Measurements from ENCODE around the gene LRBA.
A peak's percentile ranks its signal among the peaks of the same experiment; 100 is the strongest.

Gene LRBA

GRCh38 chr4:150816491-150816890 lies 198.6 kb downstream of the LRBA start:
- no peak for TF ChIP-seq CTCF (IDR thresholded peaks at IDR 0.05; ENCODE audit: control insufficient read depth, insufficient read depth, low read depth, low read length, missing control alignments)
- no peak for DNase-seq (ENCODE audit: low read depth)
- no peak overlapping the region for H3K4me3 ChIP-seq (ENCODE audit: control insufficient read depth, low read depth, low read length)

DNA sequence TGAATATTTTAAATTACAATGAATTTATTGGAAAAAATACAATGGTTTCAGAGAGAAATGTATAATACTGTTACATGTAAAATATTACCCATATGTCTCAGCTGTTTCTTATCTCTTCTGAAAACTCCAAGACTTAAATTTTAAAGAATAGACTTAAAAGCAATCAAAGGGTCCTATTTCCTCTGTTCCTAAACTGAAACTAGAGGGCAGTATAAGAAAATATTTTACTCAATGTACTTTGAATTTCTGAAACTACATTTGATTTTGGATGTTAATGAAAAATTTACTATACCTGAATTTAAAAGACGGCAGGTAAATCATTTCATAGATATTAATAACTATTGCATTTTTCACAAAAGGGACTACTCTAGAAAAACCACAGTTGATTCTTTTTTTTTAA lies 200.2 kb downstream of the LRBA start:
- H3K4me3 ChIP-seq (ENCODE audit: control insufficient read depth, low read depth, low read length): no peak overlapping the region
- DNase-seq (ENCODE audit: low read depth): no peak
- no peak for TF ChIP-seq CTCF (IDR thresholded peaks at IDR 0.05; ENCODE audit: control insufficient read depth, insufficient read depth, low read depth, low read length, missing control alignments)

DNA sequence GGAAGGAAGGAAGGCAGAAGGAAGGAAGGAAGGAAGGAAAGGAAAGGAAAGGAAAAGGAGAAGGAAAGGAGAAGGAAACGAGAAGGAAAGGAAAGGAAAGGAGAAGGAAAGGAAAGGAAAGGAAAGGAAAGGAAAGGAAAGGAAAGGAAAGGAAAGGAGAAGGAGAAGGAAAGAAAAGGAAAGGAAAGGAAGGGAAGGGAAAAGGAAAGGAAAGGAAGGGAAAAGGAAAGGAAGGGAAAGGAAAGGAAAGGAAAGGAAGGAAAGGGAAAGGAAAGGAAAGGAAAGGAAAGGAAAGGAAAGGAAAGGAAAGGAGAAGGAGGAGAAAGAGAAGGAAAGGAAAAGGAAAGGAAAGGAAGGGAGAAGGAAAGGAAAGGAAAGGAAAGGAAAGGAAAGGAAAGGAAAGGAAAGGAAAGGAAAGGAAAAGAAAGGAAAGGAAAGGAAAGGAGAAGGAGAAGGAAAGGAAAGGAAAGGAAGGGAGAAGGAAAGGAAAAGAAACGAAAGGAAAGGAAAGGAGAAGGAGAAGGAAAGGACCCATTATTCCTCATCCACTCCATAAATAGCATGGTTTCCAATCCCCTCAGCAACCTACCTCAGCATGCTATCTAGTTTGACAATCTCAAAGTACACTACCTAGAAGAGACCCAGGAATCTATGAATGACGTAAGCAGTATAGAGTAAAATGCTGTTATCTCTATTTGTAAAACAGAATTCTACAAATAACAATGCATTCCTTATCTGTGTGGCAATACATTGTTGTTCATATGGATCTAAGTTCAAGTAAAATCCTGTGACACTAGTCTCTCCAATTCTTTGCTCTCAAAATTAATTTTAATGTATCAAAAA lies 209.7 kb downstream of the LRBA start:
- no peak for TF ChIP-seq CTCF (IDR thresholded peaks at IDR 0.05; ENCODE audit: control insufficient read depth, insufficient read depth, low read depth, low read length, missing control alignments)
- DNase-seq (ENCODE audit: low read depth): no peak
- no peak overlapping the region for H3K4me3 ChIP-seq (ENCODE audit: control insufficient read depth, low read depth, low read length)

GRCh38 chr4:150801833-150802232 lies 213.3 kb downstream of the LRBA start:
- no peak for DNase-seq (ENCODE audit: low read depth)
- H3K4me3 ChIP-seq (ENCODE audit: control insufficient read depth, low read depth, low read length): no peak overlapping the region

GRCh38 chr4:150799207-150799606 lies 215.9 kb downstream of the LRBA start:
- no peak for DNase-seq (ENCODE audit: low read depth)
- TF ChIP-seq CTCF (IDR thresholded peaks at IDR 0.05; ENCODE audit: control insufficient read depth, insufficient read depth, low read depth, low read length, missing control alignments): peak; percentile 14

More at GRCh38 chr4:150801833-150802232, 213.3 kb downstream of the LRBA start:
- no peak for TF ChIP-seq CTCF (IDR thresholded peaks at IDR 0.05; ENCODE audit: control insufficient read depth, insufficient read depth, low read depth, low read length, missing control alignments)

GRCh38 chr4:150794706-150795105 lies 220.4 kb downstream of the LRBA start:
- DNase-seq (ENCODE audit: low read depth): no peak
- H3K4me3 ChIP-seq (ENCODE audit: control insufficient read depth, low read depth, low read length): no peak overlapping the region
- TF ChIP-seq CTCF (IDR thresholded peaks at IDR 0.05; ENCODE audit: control insufficient read depth, insufficient read depth, low read depth, low read length, missing control alignments): no peak

More at GRCh38 chr4:150799207-150799606, 215.9 kb downstream of the LRBA start:
- no peak overlapping the region for H3K4me3 ChIP-seq (ENCODE audit: control insufficient read depth, low read depth, low read length)
